Measurements from ENCODE around the gene SRSF6.
"Not testable (repeated sequence)": the region's sequence is repeated elsewhere in the genome, so short reads cannot be mapped to it uniquely, and the experiment has no call there.

SRSF6 gene

GRCh38 chr20:43444107-43444506 lies 13.6 kb upstream of the SRSF6 start:
- Histone ChIP-seq H4K20me1 (ENCODE audit: control insufficient read depth, insufficient read depth, low read depth, low read length) (no peaks in the 10 kb centered on the region), H3K4me1 (ENCODE audit: control insufficient read depth, low read length) (no peaks in the 10 kb centered on the region; the same call in 1 of the 2 replicates), H3K27me3 (ENCODE audit: control insufficient read depth, low read length) (peaks cover 8% of the 10 kb centered on the region), H3K27ac (ENCODE audit: low read depth, low read length) (no peak overlapping the region), H3K9me3 (ENCODE audit: control insufficient read depth, insufficient read depth, low read length) (no peaks in the 10 kb centered on the region), H3K4me3 (ENCODE audit: low read length) (no peak overlapping the region), H3F3A (ENCODE audit: control insufficient read depth, insufficient read depth) (no peaks in the 10 kb centered on the region), H3K36me3 (ENCODE audit: control insufficient read depth, low read length) (no peaks in the 10 kb centered on the region), H3K79me2 (ENCODE audit: control insufficient read depth, low read length) (no peaks in the 10 kb centered on the region), H3K4me2 (ENCODE audit: low read length) (no peak overlapping the region), H3K9me2 (replicated peaks; ENCODE audit: control insufficient read depth, low read length) (no peaks in the 10 kb centered on the region)
- TF ChIP-seq EZH2phosphoT487 (IDR thresholded peaks at IDR 0.05; ENCODE audit: borderline replicate concordance, low read length) (no peak), CTCF (IDR thresholded peaks at IDR 0.05; ENCODE audit: low read depth, low read length, poor library complexity, severe bottlenecking) (no peak)

GRCh38 chr20:43446361-43446879 lies 11.3 kb upstream of the SRSF6 start:
- no peak overlapping the region for H3K4me2 ChIP-seq (ENCODE audit: low read length)
- H3K27ac ChIP-seq (ENCODE audit: low read depth, low read length), result no peak overlapping the region
- no peaks in the 10 kb centered on the region for H3K36me3 ChIP-seq (ENCODE audit: control insufficient read depth, low read length)
- H3K79me2 ChIP-seq (ENCODE audit: control insufficient read depth, low read length), result no peaks in the 10 kb centered on the region
- H4K20me1 ChIP-seq (ENCODE audit: control insufficient read depth, insufficient read depth, low read depth, low read length), result no peaks in the 10 kb centered on the region
- H3K9me3 ChIP-seq (ENCODE audit: control insufficient read depth, insufficient read depth, low read length), result no peaks in the 10 kb centered on the region
- no peaks in the 10 kb centered on the region; the same call in 1 of the 2 replicates for H3K4me1 ChIP-seq (ENCODE audit: control insufficient read depth, low read length)
- no peaks in the 10 kb centered on the region for H3F3A ChIP-seq (ENCODE audit: control insufficient read depth, insufficient read depth)
- H3K4me3 ChIP-seq (ENCODE audit: low read length), result no peak overlapping the region
- H3K9me2 ChIP-seq (replicated peaks; ENCODE audit: control insufficient read depth, low read length), result no peaks in the 10 kb centered on the region
- peaks cover 12% of the 10 kb centered on the region for H3K27me3 ChIP-seq (ENCODE audit: control insufficient read depth, low read length)
- TF ChIP-seq EZH2phosphoT487 (IDR thresholded peaks at IDR 0.05; ENCODE audit: borderline replicate concordance, low read length) (no peak), CTCF (IDR thresholded peaks at IDR 0.05; ENCODE audit: low read depth, low read length, poor library complexity, severe bottlenecking) (no peak)

- H3K9me3 ChIP-seq (ENCODE audit: control insufficient read depth, insufficient read depth, low read length); H3K4me2 ChIP-seq (ENCODE audit: low read length); H3K27ac ChIP-seq (ENCODE audit: low read depth, low read length); H3F3A ChIP-seq (ENCODE audit: control insufficient read depth, insufficient read depth); H3K79me2 ChIP-seq (ENCODE audit: control insufficient read depth, low read length); H3K4me1 ChIP-seq (ENCODE audit: control insufficient read depth, low read length); H3K36me3 ChIP-seq (ENCODE audit: control insufficient read depth, low read length); H3K9me2 ChIP-seq (replicated peaks; ENCODE audit: control insufficient read depth, low read length); H4K20me1 ChIP-seq (ENCODE audit: control insufficient read depth, insufficient read depth, low read depth, low read length); H3K4me3 ChIP-seq (ENCODE audit: low read length): not testable (repeated sequence)
- peaks cover 12% of the 10 kb centered on the region for H3K27me3 ChIP-seq (ENCODE audit: control insufficient read depth, low read length)
These were observed 9.3 kb upstream of the SRSF6 start for GRCh38 chr20:43448431-43448747.

GRCh38 chr20:43448748-43449535 lies 8.8 kb upstream of the SRSF6 start:
- H3K27me3 ChIP-seq (ENCODE audit: control insufficient read depth, low read length), result peaks cover 12% of the 10 kb centered on the region
- no peaks in the 10 kb centered on the region for H3K9me2 ChIP-seq (replicated peaks; ENCODE audit: control insufficient read depth, low read length)
- H3K36me3 ChIP-seq (ENCODE audit: control insufficient read depth, low read length), result no peaks in the 10 kb centered on the region
- TF ChIP-seq EZH2phosphoT487 (IDR thresholded peaks at IDR 0.05; ENCODE audit: borderline replicate concordance, low read length) (no peak), CTCF (IDR thresholded peaks at IDR 0.05; ENCODE audit: low read depth, low read length, poor library complexity, severe bottlenecking) (peak; percentile 81)
- no peaks in the 10 kb centered on the region for H4K20me1 ChIP-seq (ENCODE audit: control insufficient read depth, insufficient read depth, low read depth, low read length)
- H3K27ac ChIP-seq (ENCODE audit: low read depth, low read length), result no peak overlapping the region
- no peak overlapping the region for H3K4me2 ChIP-seq (ENCODE audit: low read length)
- no peaks in the 10 kb centered on the region for H3K79me2 ChIP-seq (ENCODE audit: control insufficient read depth, low read length)
- no peaks in the 10 kb centered on the region for H3F3A ChIP-seq (ENCODE audit: control insufficient read depth, insufficient read depth)
- H3K4me1 ChIP-seq (ENCODE audit: control insufficient read depth, low read length), result no peaks in the 10 kb centered on the region; the same call in 1 of the 2 replicates
- H3K4me3 ChIP-seq (ENCODE audit: low read length), result no peak overlapping the region
- H3K9me3 ChIP-seq (ENCODE audit: control insufficient read depth, insufficient read depth, low read length), result no peaks in the 10 kb centered on the region

Measured in DOHH2 (cell line).